Measurements from ENCODE around the gene STRADA. TPM values are rescaled to one million over a fixed set of nuclear protein-coding genes. Genes with fewer than 3 reads are reported as not detected.

STRADA gene
- total RNA-seq, 1 experiment from 2014 or later: 56.3 TPM

GRCh38 chr17:63773272-63774140, 31.9 kb upstream of the STRADA start, which contains the start of gene CCDC47:
TSS of gene CCDC47 (minus strand) at chr17:63773597. CDS start at chr17:63766175, 7,422 bp downstream.
- H3K4me3 ChIP-seq (ENCODE audit: low read depth, low read length, poor library complexity, severe bottlenecking): peak within 1 kb of the TSS; percentile 70
- intact Hi-C loops (cut with micrococcal nuclease; ENCODE audit: unreplicated experiment): loop anchor here (1.0 kb wide), 1 partner anchor 54 kb away; the partner anchor contains the start of genes FTSJ3 and PSMC5
- H3K9me3 ChIP-seq (ENCODE audit: low read depth, low read length, poor library complexity, severe bottlenecking): no peaks in the 10 kb centered on the region
- ChIA-PET POLR2A (ENCODE audit: low non-redundant PET) (interaction anchor here (0.6 to 0.9 kb wide), 3 partner anchors 17 to 1918 kb away, joined by 3 to 15 read pairs (median 6); no protein-coding TSS in a partner anchor), CTCF (interaction anchor here (0.6 to 0.7 kb wide), 3 partner anchors 54 to 108 kb away, joined by 3 read pairs; partner anchors contain the start of gene GH2)
- TF ChIP-seq, protein P1, sequence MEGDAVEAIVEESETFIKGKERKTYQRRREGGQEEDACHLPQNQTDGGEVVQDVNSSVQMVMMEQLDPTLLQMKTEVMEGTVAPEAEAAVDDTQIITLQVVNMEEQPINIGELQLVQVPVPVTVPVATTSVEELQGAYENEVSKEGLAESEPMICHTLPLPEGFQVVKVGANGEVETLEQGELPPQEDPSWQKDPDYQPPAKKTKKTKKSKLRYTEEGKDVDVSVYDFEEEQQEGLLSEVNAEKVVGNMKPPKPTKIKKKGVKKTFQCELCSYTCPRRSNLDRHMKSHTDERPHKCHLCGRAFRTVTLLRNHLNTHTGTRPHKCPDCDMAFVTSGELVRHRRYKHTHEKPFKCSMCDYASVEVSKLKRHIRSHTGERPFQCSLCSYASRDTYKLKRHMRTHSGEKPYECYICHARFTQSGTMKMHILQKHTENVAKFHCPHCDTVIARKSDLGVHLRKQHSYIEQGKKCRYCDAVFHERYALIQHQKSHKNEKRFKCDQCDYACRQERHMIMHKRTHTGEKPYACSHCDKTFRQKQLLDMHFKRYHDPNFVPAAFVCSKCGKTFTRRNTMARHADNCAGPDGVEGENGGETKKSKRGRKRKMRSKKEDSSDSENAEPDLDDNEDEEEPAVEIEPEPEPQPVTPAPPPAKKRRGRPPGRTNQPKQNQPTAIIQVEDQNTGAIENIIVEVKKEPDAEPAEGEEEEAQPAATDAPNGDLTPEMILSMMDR (conservative IDR thresholded peaks at IDR 0.05; ENCODE audit: low read depth, low read length): no peak
- no peak for TF ChIP-seq EZH2 (IDR thresholded peaks at IDR 0.05; ENCODE audit: borderline replicate concordance, low read depth, low read length, poor library complexity, severe bottlenecking)
- no TSS peak for BruUV-seq (replicated peaks)
- peak within 1 kb of the TSS; percentile 99 for H3K27ac ChIP-seq (ENCODE audit: low read depth, low read length, poor library complexity, severe bottlenecking)
- peaks cover 10% of the 10 kb centered on the region for H3K4me1 ChIP-seq (ENCODE audit: insufficient read depth, low read length, poor library complexity, severe bottlenecking)
- no peaks in the 10 kb centered on the region for H3K27me3 ChIP-seq (replicated peaks; ENCODE audit: insufficient read depth, low read depth, low read length, poor library complexity)
- peak; percentile 100 for DNase-seq (ENCODE audit: low spot score)
- H3K36me3 ChIP-seq (ENCODE audit: insufficient read depth, low read length, poor library complexity, severe bottlenecking): peaks cover 28% of the 10 kb centered on the region

- POLR2A ChIA-PET (ENCODE audit: low non-redundant PET): no interaction called here
- TSS peak; percentile 73 for BruUV-seq (replicated peaks)
- Histone ChIP-seq H3K27me3 (replicated peaks; ENCODE audit: insufficient read depth, low read depth, low read length, poor library complexity) (no peaks in the 10 kb centered on the region), H3K9me3 (ENCODE audit: low read depth, low read length, poor library complexity, severe bottlenecking) (no peaks in the 10 kb centered on the region), H3K4me1 (ENCODE audit: insufficient read depth, low read length, poor library complexity, severe bottlenecking) (peaks cover 10% of the 10 kb centered on the region), H3K27ac (ENCODE audit: low read depth, low read length, poor library complexity, severe bottlenecking) (peak overlapping the region; percentile 99), H3K36me3 (ENCODE audit: insufficient read depth, low read length, poor library complexity, severe bottlenecking) (peaks cover 21% of the 10 kb centered on the region), H3K4me3 (ENCODE audit: low read depth, low read length, poor library complexity, severe bottlenecking) (peak overlapping the region; percentile 70)
- intact Hi-C loops (cut with micrococcal nuclease; ENCODE audit: unreplicated experiment): loop anchor here (1.0 kb wide), 1 partner anchor 54 kb away; the partner anchor contains the start of genes FTSJ3 and PSMC5
- CTCF ChIA-PET: no interaction called here
- peak; percentile 22 for DNase-seq (ENCODE audit: low spot score)
- no peak for TF ChIP-seq EZH2 (IDR thresholded peaks at IDR 0.05; ENCODE audit: borderline replicate concordance, low read depth, low read length, poor library complexity, severe bottlenecking)
- TF ChIP-seq, protein P1 (conservative IDR thresholded peaks at IDR 0.05; ENCODE audit: low read depth, low read length): no peak
These were observed 31.2 kb upstream of the STRADA start for GRCh38 chr17:63772801-63773271.

DNA sequence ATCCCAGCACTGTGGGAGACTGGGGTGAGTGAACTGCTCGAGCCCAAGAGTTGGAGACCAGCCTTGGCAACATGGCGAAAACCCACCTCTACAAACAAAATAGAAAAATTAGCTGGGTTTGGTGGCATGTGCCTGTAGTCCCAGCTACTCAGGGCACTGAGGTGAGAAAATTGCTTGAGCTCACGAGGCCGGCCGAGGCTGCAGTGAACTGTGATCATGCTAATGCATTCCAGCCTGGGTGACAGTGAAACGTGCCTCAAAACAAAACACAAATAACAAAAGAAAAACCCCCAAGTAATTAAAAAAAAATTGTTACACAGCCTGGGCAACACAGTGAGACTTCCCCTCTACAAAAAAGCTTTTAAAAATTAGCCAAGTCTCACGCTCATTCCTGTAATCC, 26.8 kb upstream of the STRADA start:
- no peaks in the 10 kb centered on the region for H3K4me1 ChIP-seq (ENCODE audit: insufficient read depth, low read length, poor library complexity, severe bottlenecking)
- BruUV-seq (replicated peaks): no TSS peak
- DNase-seq (ENCODE audit: low spot score): no peak
- H3K4me3 ChIP-seq (ENCODE audit: low read depth, low read length, poor library complexity, severe bottlenecking): no peak overlapping the region
- ChIA-PET POLR2A (ENCODE audit: low non-redundant PET) (no interaction called here), CTCF (no interaction called here)
- intact Hi-C loops (cut with micrococcal nuclease; ENCODE audit: unreplicated experiment): no loop called here
- no peaks in the 10 kb centered on the region for H3K27me3 ChIP-seq (replicated peaks; ENCODE audit: insufficient read depth, low read depth, low read length, poor library complexity)
- peaks cover 23% of the 10 kb centered on the region for H3K36me3 ChIP-seq (ENCODE audit: insufficient read depth, low read length, poor library complexity, severe bottlenecking)
- H3K9me3 ChIP-seq (ENCODE audit: low read depth, low read length, poor library complexity, severe bottlenecking): no peaks in the 10 kb centered on the region
- no peak overlapping the region for H3K27ac ChIP-seq (ENCODE audit: low read depth, low read length, poor library complexity, severe bottlenecking)
- TF ChIP-seq EZH2 (IDR thresholded peaks at IDR 0.05; ENCODE audit: borderline replicate concordance, low read depth, low read length, poor library complexity, severe bottlenecking): no peak
- TF ChIP-seq, protein P1 (conservative IDR thresholded peaks at IDR 0.05; ENCODE audit: low read depth, low read length): no peak
